Type B pancreatic cell (in vitro differentiated cells): Measurements from ENCODE around the gene ITGB2. TPM values are rescaled to one million over a fixed set of nuclear protein-coding genes. Genes with fewer than 3 reads are reported as not detected.

Source experiments
- DNase-seq: peaks from one replicate; pipeline ENCODE4 v3.0.0; 2021; ENCODE audit warnings: mixed read lengths; ENCODE audit not compliant: unreplicated experiment; ENCODE audit errors: extremely low spot score
- H3K27ac Mint-ChIP-seq: 2 replicates; pipeline ENCODE4 v1.8.0; 2021; ENCODE audit warnings: mild to moderate bottlenecking, mixed read lengths
- H3K27me3 Mint-ChIP-seq: 2 replicates; pipeline ENCODE4 v1.8.0; 2021; ENCODE audit warnings: mixed read lengths
- H3K36me3 Mint-ChIP-seq: 2 replicates; pipeline ENCODE4 v1.8.0; 2021; ENCODE audit warnings: mixed read lengths
- H3K4me1 Mint-ChIP-seq: one replicate; pipeline ENCODE4 v1.8.0; 2021; ENCODE audit warnings: mixed read lengths; ENCODE audit not compliant: unreplicated experiment
- H3K4me3 Mint-ChIP-seq: 2 replicates; pipeline ENCODE4 v1.8.0; 2021; ENCODE audit warnings: mild to moderate bottlenecking, mixed read lengths
- H3K9me3 Mint-ChIP-seq: 2 replicates; pipeline ENCODE4 v1.8.0; 2021; ENCODE audit warnings: mixed read lengths
- total RNA-seq: library from RNA; stranded (reverse); gene quantifications from 2 replicates; pipeline ENCODE4 v1.2.1, GENCODE V29; 2021; ENCODE audit warnings: low replicate concordance
- TF ChIP-seq, protein P1 (sequence below): fragments of 200-600 bp; sonication (generic); conservative IDR thresholded peaks from 2 replicates; pipeline ENCODE4 v1.5.0; 2021; ENCODE audit warnings: antibody characterized with exemption, mild to moderate bottlenecking

The ITGB2 gene
- total RNA-seq, 1 donor from 2014 or later: 0.80 TPM

DNA sequence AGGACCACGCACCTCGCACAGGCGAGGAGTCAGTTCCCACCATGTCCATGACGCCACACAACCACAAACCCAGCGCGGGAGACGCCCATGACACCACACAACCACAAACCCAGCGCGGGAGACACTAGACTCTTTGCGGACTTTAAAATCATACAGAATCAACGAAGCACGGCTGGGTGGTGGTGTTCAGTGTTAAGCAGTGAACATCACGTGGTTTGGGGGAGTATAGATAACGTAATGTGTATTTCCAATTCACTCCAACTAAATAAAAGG lies 66.4 kb downstream of the ITGB2 start:
- Mint-ChIP-seq H3K27ac (no peak overlapping the region), H3K9me3 (no peaks in the 10 kb centered on the region), H3K4me3 (no peak overlapping the region), H3K4me1 (no peaks in the 10 kb centered on the region), H3K36me3 (peaks cover 23% of the 10 kb centered on the region), H3K27me3 (no peaks in the 10 kb centered on the region)
- no peak for DNase-seq
- TF ChIP-seq, protein P1, sequence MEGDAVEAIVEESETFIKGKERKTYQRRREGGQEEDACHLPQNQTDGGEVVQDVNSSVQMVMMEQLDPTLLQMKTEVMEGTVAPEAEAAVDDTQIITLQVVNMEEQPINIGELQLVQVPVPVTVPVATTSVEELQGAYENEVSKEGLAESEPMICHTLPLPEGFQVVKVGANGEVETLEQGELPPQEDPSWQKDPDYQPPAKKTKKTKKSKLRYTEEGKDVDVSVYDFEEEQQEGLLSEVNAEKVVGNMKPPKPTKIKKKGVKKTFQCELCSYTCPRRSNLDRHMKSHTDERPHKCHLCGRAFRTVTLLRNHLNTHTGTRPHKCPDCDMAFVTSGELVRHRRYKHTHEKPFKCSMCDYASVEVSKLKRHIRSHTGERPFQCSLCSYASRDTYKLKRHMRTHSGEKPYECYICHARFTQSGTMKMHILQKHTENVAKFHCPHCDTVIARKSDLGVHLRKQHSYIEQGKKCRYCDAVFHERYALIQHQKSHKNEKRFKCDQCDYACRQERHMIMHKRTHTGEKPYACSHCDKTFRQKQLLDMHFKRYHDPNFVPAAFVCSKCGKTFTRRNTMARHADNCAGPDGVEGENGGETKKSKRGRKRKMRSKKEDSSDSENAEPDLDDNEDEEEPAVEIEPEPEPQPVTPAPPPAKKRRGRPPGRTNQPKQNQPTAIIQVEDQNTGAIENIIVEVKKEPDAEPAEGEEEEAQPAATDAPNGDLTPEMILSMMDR: no peak

DNA sequence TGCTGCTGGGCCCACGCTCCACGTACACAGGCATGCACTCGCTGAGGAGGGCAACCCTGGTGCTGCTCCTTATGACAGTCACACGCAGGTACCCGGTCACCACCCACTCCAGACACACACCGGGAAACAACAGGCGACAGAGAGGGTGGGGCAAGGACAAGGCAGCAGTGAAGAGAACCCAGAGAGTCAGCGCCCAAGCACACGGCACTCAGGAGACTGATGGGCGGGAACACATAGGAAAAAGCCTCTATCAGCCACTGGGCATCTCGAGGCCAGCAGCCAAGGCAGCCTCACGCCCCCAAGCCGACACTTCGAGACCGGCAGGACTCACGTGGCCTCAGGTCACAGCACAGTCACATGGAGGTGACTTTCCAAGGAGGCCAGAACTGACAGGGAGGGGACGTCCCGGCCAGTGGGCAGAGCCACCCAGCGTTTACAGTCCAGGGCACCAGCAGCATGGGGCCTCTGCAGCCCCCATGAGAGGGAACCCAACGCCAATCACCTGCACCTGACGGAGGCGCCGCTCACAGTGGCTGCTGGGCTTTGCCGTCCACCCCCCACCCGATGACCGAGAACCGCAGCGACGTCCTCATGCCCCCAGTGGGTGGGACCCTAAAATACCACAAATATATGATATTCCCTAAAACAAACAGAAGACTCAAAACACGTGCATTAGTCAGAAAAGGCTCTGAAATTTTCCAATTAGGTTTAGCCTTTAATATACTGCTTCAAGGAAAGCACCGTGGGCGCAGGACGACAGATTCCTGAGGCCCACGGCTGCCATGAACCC lies 66.9 kb downstream of the ITGB2 start:
- TF ChIP-seq, protein P1: no peak
- H3K27ac Mint-ChIP-seq: no peak overlapping the region
- no peak for DNase-seq
- no peaks in the 10 kb centered on the region for H3K27me3 Mint-ChIP-seq
- no peak overlapping the region for H3K4me3 Mint-ChIP-seq
- no peaks in the 10 kb centered on the region for H3K4me1 Mint-ChIP-seq
- H3K36me3 Mint-ChIP-seq: peaks cover 19% of the 10 kb centered on the region
- H3K9me3 Mint-ChIP-seq: no peaks in the 10 kb centered on the region

DNA sequence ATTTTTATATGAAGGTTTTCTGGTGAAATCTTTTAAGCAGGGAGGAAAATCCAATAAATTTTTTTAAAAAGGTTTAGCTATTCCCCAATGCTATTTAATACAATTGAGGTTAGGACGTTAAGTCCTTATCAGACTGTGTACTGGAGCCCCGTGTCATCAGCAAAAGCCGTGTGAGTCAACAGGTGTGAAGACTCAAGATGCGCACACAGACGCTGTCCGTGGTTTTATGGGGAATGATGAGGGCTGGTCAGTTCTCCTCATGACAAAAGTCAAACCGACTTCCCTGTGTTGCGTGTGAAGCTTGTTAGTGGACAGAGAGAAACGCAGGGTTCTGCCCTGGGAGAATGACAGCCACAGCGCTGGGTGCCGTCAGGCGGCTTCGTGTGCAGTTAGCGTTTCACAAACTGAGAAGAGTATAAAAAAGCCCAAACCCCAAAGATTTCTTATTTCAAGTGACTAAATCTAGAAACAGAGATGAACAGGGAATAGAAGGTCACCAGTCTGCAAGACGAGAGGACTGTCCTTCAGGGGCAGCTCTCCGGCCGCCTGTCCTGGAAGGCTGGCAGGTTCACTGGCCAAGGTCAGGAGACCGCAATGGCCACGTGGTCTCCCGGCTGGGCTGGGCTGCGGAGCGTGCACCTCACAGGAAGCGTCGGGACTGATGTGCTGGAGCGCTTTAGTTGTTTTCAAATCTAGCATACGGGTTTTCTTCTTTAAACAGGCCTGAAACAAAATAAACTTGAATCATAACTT lies 69.6 kb downstream of the ITGB2 start:
- Mint-ChIP-seq H3K9me3 (no peaks in the 10 kb centered on the region), H3K27ac (no peak overlapping the region), H3K4me3 (no peak overlapping the region), H3K4me1 (peaks cover 4% of the 10 kb centered on the region), H3K27me3 (no peaks in the 10 kb centered on the region), H3K36me3 (peaks cover 15% of the 10 kb centered on the region)
- no peak for DNase-seq
- TF ChIP-seq, protein P1: no peak

DNA sequence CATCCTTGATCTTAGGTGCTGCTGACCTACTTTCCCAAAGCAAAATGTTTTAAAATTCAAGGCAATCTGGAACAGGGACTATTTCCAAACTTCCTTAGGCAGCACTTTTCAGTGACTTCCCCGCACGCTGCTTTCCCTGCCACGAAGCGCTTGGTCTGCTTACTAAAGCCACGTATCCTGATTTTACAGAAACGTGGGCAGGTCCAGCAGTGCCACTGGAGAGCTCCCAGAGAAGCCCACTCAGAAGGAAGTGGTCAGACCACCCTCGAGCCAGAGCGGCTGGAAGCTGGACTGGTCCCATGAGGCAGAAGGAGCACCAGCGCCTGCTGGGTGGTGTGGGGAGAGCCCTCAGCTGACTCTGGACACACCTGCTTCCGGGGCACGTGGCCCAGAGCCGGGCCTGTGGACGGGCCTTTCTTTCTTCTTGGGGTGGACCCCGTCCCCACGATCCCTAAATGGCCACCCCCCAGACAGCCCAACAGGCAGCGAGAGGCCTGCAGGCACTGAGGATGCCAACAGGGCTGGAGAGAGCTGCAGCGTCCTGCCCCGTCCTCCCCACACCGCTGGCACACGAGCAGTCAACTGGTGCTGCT lies 70.4 kb downstream of the ITGB2 start:
- TF ChIP-seq, protein P1: no peak
- DNase-seq: no peak
- H3K27ac Mint-ChIP-seq: no peak overlapping the region
- peaks cover 5% of the 10 kb centered on the region for H3K4me1 Mint-ChIP-seq
- H3K9me3 Mint-ChIP-seq: no peaks in the 10 kb centered on the region
- no peak overlapping the region for H3K4me3 Mint-ChIP-seq
- H3K36me3 Mint-ChIP-seq: peaks cover 15% of the 10 kb centered on the region
- no peaks in the 10 kb centered on the region for H3K27me3 Mint-ChIP-seq

DNA sequence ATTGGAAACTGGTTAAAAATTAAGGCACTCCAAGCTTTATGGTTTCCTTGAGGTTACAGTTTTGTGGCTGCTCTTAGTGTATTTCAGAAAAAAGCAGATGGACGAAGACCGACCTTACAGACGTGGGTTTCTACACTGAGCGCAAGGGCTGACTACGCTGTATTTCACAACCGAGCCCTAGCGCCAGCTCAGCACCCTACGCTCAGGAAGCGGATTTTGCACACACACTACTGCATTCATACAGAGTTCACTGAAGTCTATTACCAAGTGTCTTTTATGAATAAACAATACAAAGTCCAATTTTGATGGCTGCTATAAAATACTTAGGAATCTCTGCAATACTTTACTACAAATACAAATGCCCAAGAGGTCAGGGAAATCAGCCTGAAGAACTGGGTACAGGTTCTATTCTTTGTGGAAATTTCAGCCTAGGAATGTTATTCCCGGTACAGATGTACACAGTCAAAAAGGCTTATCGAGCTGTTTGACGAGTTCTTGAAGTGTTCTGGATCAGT lies 71.0 kb downstream of the ITGB2 start:
- Mint-ChIP-seq H3K9me3 (no peaks in the 10 kb centered on the region), H3K27me3 (peaks cover under 1% of the 10 kb centered on the region), H3K36me3 (peaks cover 15% of the 10 kb centered on the region), H3K4me3 (no peak overlapping the region), H3K4me1 (peaks cover 6% of the 10 kb centered on the region), H3K27ac (no peak overlapping the region)
- no peak for DNase-seq
- TF ChIP-seq, protein P1: no peak
